HepG2 (cell line): Measurements from ENCODE around the gene PCDHA9. TPM values are rescaled to one million over a fixed set of nuclear protein-coding genes. Genes with fewer than 3 reads are reported as not detected.
"Not testable (repeated sequence)": the region's sequence is repeated elsewhere in the genome, so short reads cannot be mapped to it uniquely, and the experiment has no call there.

Experiments used
- ATAC-seq: fragments of 200-7000 bp; cut with Tn5 transposase; 3 replicates; pipeline ENCODE4 v1.9.1; 2020; ENCODE audit warnings: mild to moderate bottlenecking, moderate library complexity
- BruUV-seq: library from RNA; stranded (reverse); fragments of 400-500 nt; replicated peaks from 2 replicates; lab custom pipeline; 2021; lab: Mats Ljungman, UMichigan
- CTCF ChIA-PET: fragments of 300-600 bp; formaldehyde crosslinking; extraction: SDS; loops from one replicate; lab custom pipeline; 2021; ENCODE audit warnings: low total read pairs, inconsistent platforms, low intra/inter-chr PET ratio; lab: Yijun Ruan, JAX
- POLR2A ChIA-PET: fragments of 350-600 bp; sonication (Branson Sonifier 250); formaldehyde crosslinking; loops from one replicate; lab custom pipeline; 2020; ENCODE audit warnings: antibody characterized with exemption, inconsistent platforms; lab: Yijun Ruan, JAX
- DNase-seq: peaks from one replicate; pipeline ENCODE4 v3.0.0-alpha.2; 2015; ENCODE audit warnings: low spot score
- FAIRE-seq: peaks from 3 replicates; lab custom pipeline; 2011; peaks lifted over from hg19 to GRCh38; lab: Jason Lieb, UNC
- H2AFZ ChIP-seq: one replicate; pipeline ENCODE4 v1.6.1; 2011; ENCODE audit warnings: low read length, inconsistent platforms
- H3K27ac ChIP-seq: fragments of 300-600 bp; 3 replicates; pipeline ENCODE4 v1.8.0; 2011; ENCODE audit warnings: mixed run types, mild to moderate bottlenecking, mixed read lengths, low read length, inconsistent platforms; ENCODE audit not compliant: insufficient read depth; ENCODE audit errors: extremely low read length
- H3K27me3 ChIP-seq, 2 experiments: fragments of 200-600 bp in 1 of 2; 2 replicates in 1 of 2; 3 replicates in 1 of 2; pipeline versions ENCODE4 v1.6.0 to v1.8.0; 2011; ENCODE audit warnings: low read length in 2 of 2, mild to moderate bottlenecking in 2 of 2, moderate library complexity in 2 of 2, inconsistent platforms in 1 of 2; ENCODE audit not compliant: insufficient read depth in 2 of 2, control insufficient read depth in 1 of 2
- H3K36me3 ChIP-seq, 2 experiments: fragments of 200-600 bp in 1 of 2; replicated peaks in 1 of 2; 2 replicates in 1 of 2; 3 replicates in 1 of 2; pipeline versions ENCODE4 v1.5.1 to v1.8.0; 2011; ENCODE audit warnings: low read length in 2 of 2, inconsistent platforms in 1 of 2; ENCODE audit not compliant: insufficient read depth in 2 of 2, control insufficient read depth in 1 of 2
- H3K4me1 ChIP-seq: 2 replicates; pipeline ENCODE4 v1.5.1; 2012; ENCODE audit warnings: low read length, inconsistent platforms; ENCODE audit not compliant: insufficient read depth
- H3K4me2 ChIP-seq: 2 replicates; pipeline ENCODE4 v1.6.0; 2011; ENCODE audit warnings: low read depth, low read length, inconsistent platforms
- H3K4me3 ChIP-seq, 3 experiments: fragments of 200-600 bp in 1 of 3; sonication (generic), shearing (Covaris generic) in 1 of 3; replicated peaks in 1 of 3; 2 replicates each; pipeline ENCODE4 v1.5.1; 2011 to 2016; ENCODE audit warnings: low read length in 3 of 3, inconsistent platforms in 2 of 3, low read depth in 2 of 3, mild to moderate bottlenecking in 2 of 3, control low read depth in 1 of 3, mixed read lengths in 1 of 3; ENCODE audit not compliant: insufficient read depth in 1 of 3
- H3K79me2 ChIP-seq: one replicate; pipeline ENCODE4 v1.6.1; 2011; ENCODE audit warnings: low read length, inconsistent platforms; ENCODE audit not compliant: insufficient read depth
- H3K9ac ChIP-seq: 2 replicates; pipeline ENCODE4 v1.6.0; 2011; ENCODE audit warnings: mild to moderate bottlenecking, low read depth, low read length, inconsistent platforms; ENCODE audit not compliant: insufficient read depth
- H3K9me3 ChIP-seq: 2 replicates; pipeline ENCODE4 v1.5.1; 2012; ENCODE audit warnings: mild to moderate bottlenecking, low read length
- H4K20me1 ChIP-seq: 2 replicates; pipeline ENCODE4 v1.6.0; 2011; ENCODE audit warnings: inconsistent platforms, mild to moderate bottlenecking, low read length, moderate library complexity; ENCODE audit not compliant: insufficient read depth
- AGO1 ChIP-seq: fragments of 200-400 bp; formaldehyde crosslinking; IDR thresholded peaks from 2 replicates; pipeline ENCODE4 v1.6.1; 2017; ENCODE audit warnings: mild to moderate bottlenecking, low read depth, low read length, moderate library complexity; ENCODE audit not compliant: poor library complexity, severe bottlenecking
- ESRRA ChIP-seq: sonication (generic); formaldehyde crosslinking; IDR thresholded peaks from 2 replicates; pipeline ENCODE4 v1.5.1; 2020; ENCODE audit warnings: mild to moderate bottlenecking, low read depth, missing genetic modification reagents
- JARID2 ChIP-seq: sonication (generic); formaldehyde crosslinking; IDR thresholded peaks from 2 replicates; pipeline ENCODE4 v1.8.1; 2023; ENCODE audit warnings: missing genetic modification reagents, inconsistent platforms; ENCODE audit not compliant: insufficient replicate concordance
- NFYB ChIP-seq: sonication (generic); formaldehyde crosslinking; IDR thresholded peaks from 2 replicates; pipeline ENCODE4 v1.4.0; 2020; ENCODE audit warnings: missing genetic modification reagents
- NPAS2 ChIP-seq: sonication (generic); formaldehyde crosslinking; IDR thresholded peaks from 2 replicates; pipeline ENCODE4 v1.8.0; 2022; ENCODE audit warnings: mild to moderate bottlenecking, missing genetic modification reagents, borderline replicate concordance
- XRCC5 ChIP-seq: fragments of 200-400 bp; formaldehyde crosslinking; optimal IDR thresholded peaks from 2 replicates; pipeline ENCODE3; 2017; ENCODE audit warnings: mild to moderate bottlenecking, low read length
- ZNF274 ChIP-seq: sonication (generic); formaldehyde crosslinking; IDR thresholded peaks from 2 replicates; pipeline ENCODE4 v1.5.1; 2020; ENCODE audit warnings: mild to moderate bottlenecking, missing genetic modification reagents
- ZNF646 ChIP-seq: sonication (generic); formaldehyde crosslinking; IDR thresholded peaks from 2 replicates; pipeline ENCODE4 v1.9.0; 2021; ENCODE audit warnings: mild to moderate bottlenecking, missing genetic modification reagents
- ZNF878 ChIP-seq: sonication (generic); formaldehyde crosslinking; IDR thresholded peaks from 2 replicates; pipeline ENCODE4 v1.8.1; 2023; ENCODE audit warnings: mild to moderate bottlenecking, missing genetic modification reagents, moderate library complexity
- WGBS: methylation state at CpG from one replicate; pipeline ENCODE4 v1.1.6; 2017; ENCODE audit warnings: low lambda C conversion rate; 5-methylcytosine and 5-hydroxymethylcytosine counted together
- in situ Hi-C: cut with HindIII; loops from 2 replicates; pipeline ENCODE4 v1.10.0; 2017; ENCODE audit warnings: low pct_unique_long_range_greater_than_20kb; ENCODE audit not compliant: extremely low pct_ligation_motif_present
- intact Hi-C: fragments of 100-400 bp; cut with micrococcal nuclease; formaldehyde crosslinking; loops from one replicate; pipeline ENCODE4 v1.10.0; 2022; ENCODE audit not compliant: unreplicated experiment
- polyA plus RNA-seq, 8 experiments: library from polyadenylated mRNA; depleted of rRNA in 3 of 8; stranded (reverse) in 7 of 8; unstranded in 1 of 8; fragments of >200 nt; fragmentation: Illumina TruSeq in 4 of 8; extraction: Trizol in 4 of 8; gene quantifications; 2 replicates each; pipeline versions ENCODE4 v1.2.1 to v1.2.3, GENCODE V29; 2011 to 2016; ENCODE audit warnings: low read depth in 4 of 8, missing spikeins in 1 of 8, mixed read lengths in 1 of 8; ENCODE audit not compliant: insufficient read depth in 1 of 8
- total RNA-seq, 5 experiments: library from RNA; depleted of rRNA; stranded (reverse); fragments of >200 nt; fragmentation: Illumina TruSeq; extraction: Trizol; gene quantifications; 2 replicates each; pipeline ENCODE4 v1.2.3, GENCODE V29; 2016; ENCODE audit warnings: low read depth in 1 of 5

PCDHA9 gene
- total and polyA plus RNA-seq, 2 of the 13 experiments (the other 11 are each of a cell fraction or from before 2014, with no cell fraction given) = 0.03 TPM; not detected in 1

- no peak for TF ChIP-seq ZNF646 (CRISPR knock-in tag)
- TF ChIP-seq JARID2 = no peak
- TF ChIP-seq ZNF274 = no peak
- no peak for TF ChIP-seq ZNF878
- TF ChIP-seq NPAS2 (CRISPR knock-in tag) = no peak
- TF ChIP-seq AGO1 = no peak
- no peak for TF ChIP-seq NFYB (CRISPR knock-in tag)
- TF ChIP-seq ESRRA (CRISPR knock-in tag) = no peak
- TF ChIP-seq XRCC5 = no peak
Measured at GRCh38 chr5:140822281-140822629, 25.9 kb upstream of the PCDHA9 start (continued).

- FAIRE-seq, BruUV-seq: not testable (repeated sequence)
Measured at GRCh38 chr5:140822969-140823368, 25.2 kb upstream of the PCDHA9 start.

More at GRCh38 chr5:140822969-140823368, 25.2 kb upstream of the PCDHA9 start:
- H3K4me3 ChIP-seq, H2AFZ ChIP-seq, CTCF ChIA-PET, H3K27me3 ChIP-seq, H3K9ac ChIP-seq, ATAC-seq, H3K4me2 ChIP-seq, H4K20me1 ChIP-seq, H3K4me1 ChIP-seq, H3K79me2 ChIP-seq, H3K36me3 ChIP-seq, DNase-seq, H3K27ac ChIP-seq, H3K9me3 ChIP-seq, POLR2A ChIA-PET, intact Hi-C loops, in situ Hi-C loops: not testable (repeated sequence)
- WGBS = 90% methylated on average over 48 of the region's 48 CpGs
